NCI-H1092 treated with DMSO at 0.1 percent for 48 hours (cell line): ENCODE results near the gene BTN3A1.
"Not testable (repeated sequence)": the region's sequence is repeated elsewhere in the genome, so short reads cannot be mapped to it uniquely, and the experiment has no call there.

Experiments
- DNase-seq: peaks from one replicate; lab custom pipeline; 2025; lab: John Stamatoyannopoulos, UW

The BTN3A1 gene

GRCh38 chr6:26415036-26415614 lies 13.1 kb downstream of the BTN3A1 start:
- no peak for DNase-seq

- no peak for DNase-seq
Observed at GRCh38 chr6:26415791-26416190, 13.7 kb downstream of the BTN3A1 start.

- no peak for DNase-seq
Observed at GRCh38 chr6:26416288-26416687, 14.2 kb downstream of the BTN3A1 start.

- DNase-seq = not testable (repeated sequence)
Observed at GRCh38 chr6:26418077-26418476, 16.0 kb downstream of the BTN3A1 start.

GRCh38 chr6:26418795-26419194 lies 16.7 kb downstream of the BTN3A1 start:
- DNase-seq = not testable (repeated sequence)

GRCh38 chr6:26420688-26421171 lies 18.7 kb downstream of the BTN3A1 start:
- DNase-seq = no peak

GRCh38 chr6:26421259-26422144 lies 19.4 kb downstream of the BTN3A1 start:
- peak; percentile 19 for DNase-seq

- DNase-seq = no peak
Observed at GRCh38 chr6:26422329-26422728, 20.3 kb downstream of the BTN3A1 start.

- DNase-seq = no peak
Observed at GRCh38 chr6:26426691-26427450, 24.8 kb downstream of the BTN3A1 start.

GRCh38 chr6:26427451-26427809 lies 25.4 kb downstream of the BTN3A1 start:
- no peak for DNase-seq

- no peak for DNase-seq
Observed at GRCh38 chr6:26428206-26428605, 26.1 kb downstream of the BTN3A1 start.

- no peak for DNase-seq
Observed at GRCh38 chr6:26430787-26431186, 28.7 kb downstream of the BTN3A1 start.

- no peak for DNase-seq
Observed at GRCh38 chr6:26431258-26432172, 29.4 kb downstream of the BTN3A1 start.

- DNase-seq = no peak
Observed at GRCh38 chr6:26432627-26433201, 30.6 kb downstream of the BTN3A1 start.

GRCh38 chr6:26433680-26434079 lies 31.6 kb downstream of the BTN3A1 start:
- not testable (repeated sequence) for DNase-seq

GRCh38 chr6:26436018-26436417 lies 33.9 kb downstream of the BTN3A1 start:
- no peak for DNase-seq

GRCh38 chr6:26437550-26437949 lies 35.5 kb downstream of the BTN3A1 start:
- DNase-seq = no peak

- DNase-seq = no peak
Observed at GRCh38 chr6:26438000-26438399, 35.9 kb downstream of the BTN3A1 start.

GRCh38 chr6:26439151-26440125 lies 37.4 kb downstream of the BTN3A1 start:
- DNase-seq = no peak

- DNase-seq = no peak
Observed at GRCh38 chr6:26440977-26441358, 38.9 kb downstream of the BTN3A1 start.
